H9 (cell line): ENCODE data around the gene GMPR. TPM values are rescaled to one million over a fixed set of nuclear protein-coding genes. Genes with fewer than 3 reads are reported as not detected.

ENCODE experiments used
- DNase-seq: peaks from one replicate; pipeline ENCODE4 v3.0.0-alpha.2; 2017
- H2AFZ ChIP-seq: one replicate; pipeline ENCODE4 v1.6.1; 2013; ENCODE audit warnings: mild to moderate bottlenecking, low read length, control low read depth, moderate library complexity
- H2AK5ac ChIP-seq: 2 replicates; pipeline ENCODE4 v1.6.1; 2013; ENCODE audit warnings: low read length, control low read depth, mixed read lengths; ENCODE audit not compliant: insufficient read length
- H2BK120ac ChIP-seq: one replicate; pipeline ENCODE4 v1.6.1; 2013; ENCODE audit warnings: low read depth, mild to moderate bottlenecking, low read length, control low read depth, inconsistent platforms; ENCODE audit not compliant: poor library complexity, severe bottlenecking
- H2BK12ac ChIP-seq: 2 replicates; pipeline ENCODE4 v1.6.1; 2013; ENCODE audit warnings: low read length, control low read depth, mixed read lengths, low read depth; ENCODE audit not compliant: insufficient read length
- H2BK15ac ChIP-seq: 2 replicates; pipeline ENCODE4 v1.6.1; 2013; ENCODE audit warnings: low read depth, low read length, control low read depth
- H2BK20ac ChIP-seq: one replicate; pipeline ENCODE4 v1.6.1; 2013; ENCODE audit warnings: low read depth, mild to moderate bottlenecking, low read length, control low read depth, inconsistent platforms; ENCODE audit not compliant: poor library complexity, severe bottlenecking
- H2BK5ac ChIP-seq: 2 replicates; pipeline ENCODE4 v1.6.1; 2013; ENCODE audit warnings: low read length, control low read depth, mixed read lengths; ENCODE audit not compliant: insufficient read length
- H3K14ac ChIP-seq: 2 replicates; pipeline ENCODE4 v1.6.1; 2013; ENCODE audit warnings: low read length, control low read depth; ENCODE audit not compliant: insufficient read depth
- H3K18ac ChIP-seq: 2 replicates; pipeline ENCODE4 v1.6.1; 2013; ENCODE audit warnings: low read depth, mild to moderate bottlenecking, mixed read lengths, low read length, control low read depth; ENCODE audit not compliant: insufficient read length
- H3K23ac ChIP-seq: 2 replicates; pipeline ENCODE4 v1.6.1; 2013; ENCODE audit warnings: low read length, control low read depth, mixed read lengths, low read depth; ENCODE audit not compliant: insufficient read length
- H3K23me2 ChIP-seq: 2 replicates; pipeline ENCODE4 v1.6.1; 2013; ENCODE audit warnings: low read depth, mild to moderate bottlenecking, mixed read lengths, low read length, control low read depth; ENCODE audit not compliant: insufficient read length, poor library complexity, severe bottlenecking
- H3K27ac ChIP-seq: 2 replicates; pipeline ENCODE4 v1.5.1; 2013; ENCODE audit warnings: low read length, control low read depth, mixed read lengths, low read depth; ENCODE audit not compliant: insufficient read length
- H3K27me3 ChIP-seq: 2 replicates; pipeline ENCODE4 v1.6.1; 2013; ENCODE audit warnings: low read length, control low read depth, inconsistent platforms; ENCODE audit not compliant: insufficient read depth
- H3K4ac ChIP-seq: 2 replicates; pipeline ENCODE4 v1.6.1; 2013; ENCODE audit warnings: low read depth, mild to moderate bottlenecking, control low read depth, inconsistent platforms, low read length, moderate library complexity
- H3K4me1 ChIP-seq: 2 replicates; pipeline ENCODE4 v1.6.1; 2013; ENCODE audit warnings: low read length, control low read depth, inconsistent platforms; ENCODE audit not compliant: insufficient read depth
- H3K4me2 ChIP-seq: 2 replicates; pipeline ENCODE4 v1.6.1; 2013; ENCODE audit warnings: low read length, control low read depth, mixed read lengths; ENCODE audit not compliant: insufficient read length, insufficient read depth
- H3K56ac ChIP-seq: 2 replicates; pipeline ENCODE4 v1.6.1; 2013; ENCODE audit warnings: low read depth, mild to moderate bottlenecking, mixed read lengths, low read length, control low read depth; ENCODE audit not compliant: insufficient read length
- H3K79me1 ChIP-seq: 2 replicates; pipeline ENCODE4 v1.6.1; 2013; ENCODE audit warnings: low read depth, mild to moderate bottlenecking, moderate library complexity, low read length, control low read depth, inconsistent platforms; ENCODE audit not compliant: insufficient read depth, poor library complexity, severe bottlenecking
- H3K79me2 ChIP-seq: 2 replicates; pipeline ENCODE4 v1.6.1; 2013; ENCODE audit warnings: low read length, control low read depth, inconsistent platforms; ENCODE audit not compliant: insufficient read depth
- H3K9ac ChIP-seq: 2 replicates; pipeline ENCODE4 v1.6.1; 2013; ENCODE audit warnings: low read length, control low read depth, mixed read lengths; ENCODE audit not compliant: insufficient read length; ENCODE audit errors: extremely low read depth
- H3K9me3 ChIP-seq: one replicate; pipeline ENCODE4 v1.6.1; 2013; ENCODE audit warnings: low read depth, low read length, inconsistent platforms; ENCODE audit not compliant: control insufficient read depth
- H3T11ph ChIP-seq: one replicate; pipeline ENCODE4 v1.6.1; 2013; ENCODE audit warnings: mild to moderate bottlenecking, low read length, control low read depth, inconsistent platforms
- H4K20me1 ChIP-seq: one replicate; pipeline ENCODE4 v1.6.1; 2013; ENCODE audit not compliant: control insufficient read depth, insufficient read length, insufficient read depth
- H4K5ac ChIP-seq: 2 replicates; pipeline ENCODE4 v1.6.1; 2013; ENCODE audit warnings: low read depth, mild to moderate bottlenecking, mixed read lengths, low read length, control low read depth; ENCODE audit not compliant: insufficient read length
- H4K8ac ChIP-seq: replicated peaks from 2 replicates; pipeline ENCODE4 v1.6.1; 2013; ENCODE audit warnings: low read length, control low read depth, mixed read lengths, low read depth; ENCODE audit not compliant: insufficient read length
- H4K91ac ChIP-seq: 2 replicates; pipeline ENCODE4 v1.6.1; 2013; ENCODE audit warnings: low read depth, mild to moderate bottlenecking, moderate library complexity, mixed read lengths, low read length, control low read depth; ENCODE audit not compliant: insufficient read length
- H3K27ac Mint-ChIP-seq, 3 experiments: 2 replicates in 2 of 3; 3 replicates in 1 of 3; pipeline ENCODE4 v1.8.0; 2020 to 2021; ENCODE audit warnings: mixed read lengths in 3 of 3, mild to moderate bottlenecking in 1 of 3, moderate library complexity in 1 of 3
- H3K27me3 Mint-ChIP-seq: 2 replicates; pipeline ENCODE4 v1.8.0; 2021; ENCODE audit warnings: low read depth, mild to moderate bottlenecking, moderate library complexity, mixed read lengths
- H3K36me3 Mint-ChIP-seq, 3 experiments: 2 replicates in 2 of 3; 3 replicates in 1 of 3; pipeline ENCODE4 v1.8.0; 2020 to 2021; ENCODE audit warnings: low read depth in 3 of 3, mixed read lengths in 3 of 3; ENCODE audit not compliant: insufficient read depth in 1 of 3
- H3K4me1 Mint-ChIP-seq, 2 experiments: 2 replicates each; pipeline ENCODE4 v1.8.0; 2020; ENCODE audit warnings: mixed read lengths in 2 of 2
- H3K4me3 Mint-ChIP-seq, 2 experiments: 2 replicates in 1 of 2; 3 replicates in 1 of 2; pipeline ENCODE4 v1.8.0; 2020 to 2021; ENCODE audit warnings: mild to moderate bottlenecking in 2 of 2, mixed read lengths in 2 of 2, moderate library complexity in 1 of 2
- H3K9me3 Mint-ChIP-seq, 2 experiments: 2 replicates in 1 of 2; 3 replicates in 1 of 2; pipeline ENCODE4 v1.8.0; 2020; ENCODE audit warnings: mild to moderate bottlenecking in 2 of 2, mixed read lengths in 2 of 2, moderate library complexity in 1 of 2
- CTCF ChIP-seq: fragments of 200-600 bp; sonication (generic); conservative IDR thresholded peaks from 3 replicates; pipeline ENCODE4 v1.8.0; 2021; ENCODE audit warnings: antibody characterized with exemption, mild to moderate bottlenecking
- WGBS: extraction: QIAGEN DNeasy Blood & Tissue Kit; methylation state at CpG from one replicate; pipeline ENCODE4 v1.1.7; 2013; ENCODE audit warnings: missing lambda C conversion rate, low lambda C conversion rate, mixed read lengths; ENCODE audit not compliant: insufficient read length; ENCODE audit errors: extremely low coverage; 5-methylcytosine and 5-hydroxymethylcytosine counted together
- total RNA-seq: library from RNA; stranded (reverse); gene quantifications from 2 replicates; pipeline ENCODE4 v1.2.1, GENCODE V29; 2021

GMPR gene
- total RNA-seq, 1 experiment from 2014 or later: 0.70 TPM

- no CpG with 5 or more reads among the region's 17 CpGs for WGBS
- Histone ChIP-seq H2BK15ac (no peak overlapping the region), H3K56ac (no peak overlapping the region), H3K4ac (no peak overlapping the region), H3K27ac (no peak overlapping the region), H3K79me1 (no peaks in the 10 kb centered on the region), H3K14ac (no peak overlapping the region), H4K5ac (no peak overlapping the region), H2BK12ac (no peak overlapping the region), H2BK5ac (no peak overlapping the region), H3K4me1 (no peaks in the 10 kb centered on the region), H2AFZ (no peak overlapping the region), H3K9me3 (no peaks in the 10 kb centered on the region), H2BK120ac (no peak overlapping the region), H3T11ph (no peak overlapping the region), H2AK5ac (no peak overlapping the region), H3K4me2 (no peak overlapping the region), H4K20me1 (no peaks in the 10 kb centered on the region), H4K91ac (no peak overlapping the region), H4K8ac (no peak overlapping the region), H2BK20ac (no peak overlapping the region), H3K9ac (no peak overlapping the region), H3K79me2 (no peaks in the 10 kb centered on the region), H3K27me3 (no peaks in the 10 kb centered on the region), H3K23ac (no peak overlapping the region), H3K23me2 (no peaks in the 10 kb centered on the region), H3K18ac (no peak overlapping the region)
- Mint-ChIP-seq H3K27me3 (no peaks in the 10 kb centered on the region), H3K4me1 (no peaks in the 10 kb centered on the region), H3K9me3 (peaks cover 0 to 5% of the 10 kb centered on the region in 2 experiments; a peak in 1 of 5 replicates), H3K4me3 (no peak overlapping the region), H3K36me3 (no peaks in the 10 kb centered on the region), H3K27ac (no peak overlapping the region; a peak in 1 of 7 replicates)
- DNase-seq: no peak
- no peak for TF ChIP-seq CTCF
Observed at GRCh38 chr6:16217156-16217721, 21.1 kb upstream of the GMPR start.
